ENCODE measurements around the gene SSH2.

SSH2 gene

GRCh38 chr17:29619251-29619650, 310.8 kb downstream of the SSH2 start:
- DNase-seq: no peak

- DNase-seq: no peak
These were observed 311.6 kb downstream of the SSH2 start for GRCh38 chr17:29618272-29619065.

GRCh38 chr17:29617481-29618271, 312.4 kb downstream of the SSH2 start:
- DNase-seq: peak; percentile 93

- peak; percentile 96 for DNase-seq
These were observed 312.9 kb downstream of the SSH2 start for GRCh38 chr17:29617125-29617480.

GRCh38 chr17:29616300-29617048, 313.6 kb downstream of the SSH2 start:
- no peak for DNase-seq

- peak; percentile 87 for DNase-seq
These were observed 314.3 kb downstream of the SSH2 start for GRCh38 chr17:29615492-29616299.

GRCh38 chr17:29615048-29615385, 315.0 kb downstream of the SSH2 start:
- DNase-seq: peak; percentile 71

GRCh38 chr17:29614349-29615047, 315.5 kb downstream of the SSH2 start:
- DNase-seq: no peak

GRCh38 chr17:29613856-29614255, 316.2 kb downstream of the SSH2 start:
- no peak for DNase-seq

GRCh38 chr17:29613352-29613837, 316.6 kb downstream of the SSH2 start:
- peak; percentile 97 for DNase-seq

GRCh38 chr17:29612404-29613280, 317.4 kb downstream of the SSH2 start:
- no peak for DNase-seq

GRCh38 chr17:29612094-29612403, 318.0 kb downstream of the SSH2 start:
- no peak for DNase-seq

GRCh38 chr17:29611351-29612093, 318.5 kb downstream of the SSH2 start:
- no peak for DNase-seq

GRCh38 chr17:29610395-29610794, 319.6 kb downstream of the SSH2 start:
- DNase-seq: no peak

GRCh38 chr17:29608986-29609385, 321.0 kb downstream of the SSH2 start:
- no peak for DNase-seq

- DNase-seq: no peak
These were observed 322.4 kb downstream of the SSH2 start for GRCh38 chr17:29607557-29608195.

GRCh38 chr17:29603109-29603674, 326.8 kb downstream of the SSH2 start:
- DNase-seq: no peak

- no peak for DNase-seq
These were observed 332.5 kb downstream of the SSH2 start for GRCh38 chr17:29597361-29598172.

GRCh38 chr17:29596811-29597210, 333.2 kb downstream of the SSH2 start:
- no peak for DNase-seq
